Panc1 (cell line): ENCODE data around the gene LRRC8E.

ENCODE experiments used
- CTCF ChIP-seq: fragments of 450-650 bp; IDR thresholded peaks from 2 replicates; pipeline ENCODE4 v1.5.1; 2017; ENCODE audit warnings: mild to moderate bottlenecking
- POLR2AphosphoS5 ChIP-seq: IDR thresholded peaks from 2 replicates; pipeline ENCODE4 v1.6.1; 2012; ENCODE audit warnings: mild to moderate bottlenecking, low read depth, low read length, moderate library complexity
- REST ChIP-seq, 2 experiments: IDR thresholded peaks; 2 replicates each; pipeline ENCODE4 v1.6.1; 2011 to 2012; ENCODE audit warnings: low read depth in 2 of 2, control low read depth in 1 of 2, low read length in 1 of 2, mild to moderate bottlenecking in 1 of 2, moderate library complexity in 1 of 2; ENCODE audit not compliant: insufficient read depth in 1 of 2
- SIN3A ChIP-seq: IDR thresholded peaks from 2 replicates; pipeline ENCODE4 v1.6.1; 2012; ENCODE audit warnings: low read depth, mild to moderate bottlenecking, low read length, moderate library complexity, borderline replicate concordance; ENCODE audit not compliant: insufficient read depth

- TF ChIP-seq CTCF (no peak), REST (IDR thresholded peaks at IDR 0.05; ENCODE audit: insufficient read depth in 1 of 2, low read depth in 2 of 2, low read length in 1 of 2) (no peak), SIN3A (no peak), POLR2AphosphoS5 (no peak)
Measured at GRCh38 chr19:7898967-7899366, 10.7 kb downstream of the LRRC8E start.
